ENCODE results near the gene LRRC10B.

DNA sequence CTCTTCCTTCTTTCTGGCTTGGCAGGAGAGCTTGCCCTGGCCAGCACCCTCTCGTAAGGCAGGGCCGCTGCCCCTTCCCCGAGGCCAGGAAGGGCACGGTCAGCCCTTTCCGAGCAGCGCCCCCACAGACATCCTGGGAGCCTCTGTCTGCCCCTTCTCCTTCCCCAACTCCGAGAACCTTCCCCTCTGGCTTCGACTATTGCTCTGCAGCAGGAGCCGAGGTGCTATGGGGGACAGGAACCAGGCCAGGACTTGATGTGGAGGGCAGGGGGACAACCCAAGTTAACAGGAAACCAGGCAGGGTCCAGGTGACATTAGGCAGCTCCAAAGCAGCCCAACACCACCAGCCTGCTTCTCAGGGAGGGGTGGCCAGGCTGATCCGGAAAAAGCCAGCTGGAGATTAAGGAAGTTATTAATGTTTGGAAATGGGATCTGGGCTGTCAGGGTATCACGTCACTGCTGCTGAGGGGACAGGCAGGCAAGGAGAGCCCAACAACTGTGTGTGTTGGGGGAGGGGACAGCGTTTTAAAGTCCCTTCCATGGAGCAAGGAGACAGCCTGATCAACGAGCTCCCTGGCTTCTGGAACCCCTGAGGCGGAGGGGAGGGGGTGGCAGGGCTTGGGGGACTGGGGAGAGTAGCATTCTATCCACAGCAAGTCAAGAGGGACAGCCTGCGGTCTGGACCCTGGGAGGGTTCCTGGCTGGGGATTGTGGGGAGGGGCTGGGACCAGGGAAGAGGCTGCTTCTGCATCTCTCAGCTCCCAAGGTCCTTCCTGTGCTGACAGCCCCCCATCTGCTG, 45.0 kb downstream of the LRRC10B start:
- TF ChIP-seq, protein P1, sequence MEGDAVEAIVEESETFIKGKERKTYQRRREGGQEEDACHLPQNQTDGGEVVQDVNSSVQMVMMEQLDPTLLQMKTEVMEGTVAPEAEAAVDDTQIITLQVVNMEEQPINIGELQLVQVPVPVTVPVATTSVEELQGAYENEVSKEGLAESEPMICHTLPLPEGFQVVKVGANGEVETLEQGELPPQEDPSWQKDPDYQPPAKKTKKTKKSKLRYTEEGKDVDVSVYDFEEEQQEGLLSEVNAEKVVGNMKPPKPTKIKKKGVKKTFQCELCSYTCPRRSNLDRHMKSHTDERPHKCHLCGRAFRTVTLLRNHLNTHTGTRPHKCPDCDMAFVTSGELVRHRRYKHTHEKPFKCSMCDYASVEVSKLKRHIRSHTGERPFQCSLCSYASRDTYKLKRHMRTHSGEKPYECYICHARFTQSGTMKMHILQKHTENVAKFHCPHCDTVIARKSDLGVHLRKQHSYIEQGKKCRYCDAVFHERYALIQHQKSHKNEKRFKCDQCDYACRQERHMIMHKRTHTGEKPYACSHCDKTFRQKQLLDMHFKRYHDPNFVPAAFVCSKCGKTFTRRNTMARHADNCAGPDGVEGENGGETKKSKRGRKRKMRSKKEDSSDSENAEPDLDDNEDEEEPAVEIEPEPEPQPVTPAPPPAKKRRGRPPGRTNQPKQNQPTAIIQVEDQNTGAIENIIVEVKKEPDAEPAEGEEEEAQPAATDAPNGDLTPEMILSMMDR (IDR thresholded peaks at IDR 0.05) = no peak
- TF ChIP-seq POLR2A (IDR thresholded peaks at IDR 0.05) = no peak
